Neural progenitor cell (in vitro differentiated cells): ENCODE data around the gene AHNAK2. TPM values are rescaled to one million over a fixed set of nuclear protein-coding genes. Genes with fewer than 3 reads are reported as not detected.

Experiments used
- DNase-seq: peaks from one replicate; pipeline ENCODE4 v3.0.0-alpha.2; 2016; ENCODE audit warnings: low spot score
- H2AFZ ChIP-seq: fragments of 200-600 bp; sonication (generic); replicated peaks from 2 replicates; pipeline ENCODE4 v1.6.1; 2016; ENCODE audit warnings: antibody characterized with exemption
- H3F3A ChIP-seq: fragments of 200-600 bp; sonication (generic); 2 replicates; pipeline ENCODE4 v1.6.1; 2016; ENCODE audit warnings: antibody characterized with exemption, low read depth
- H3K27ac ChIP-seq: fragments of 200-600 bp; sonication (generic); 2 replicates; pipeline ENCODE4 v1.5.1; 2016; ENCODE audit warnings: mild to moderate bottlenecking
- H3K27me3 ChIP-seq: fragments of 200-600 bp; sonication (generic); 2 replicates; pipeline ENCODE4 v1.6.1; 2016; ENCODE audit warnings: mild to moderate bottlenecking, moderate library complexity
- H3K36me3 ChIP-seq: fragments of 200-600 bp; sonication (generic); 2 replicates; pipeline ENCODE4 v1.5.1; 2016
- H3K4me1 ChIP-seq: fragments of 200-600 bp; sonication (generic); 2 replicates; pipeline ENCODE4 v1.6.1; 2016; ENCODE audit warnings: mixed run types
- H3K4me2 ChIP-seq: fragments of 200-600 bp; sonication (generic); 2 replicates; pipeline ENCODE4 v1.6.1; 2016
- H3K4me3 ChIP-seq: fragments of 200-600 bp; sonication (generic); 2 replicates; pipeline ENCODE4 v1.5.1; 2016
- H3K79me2 ChIP-seq: fragments of 200-600 bp; sonication (generic); 2 replicates; pipeline ENCODE4 v1.6.1; 2016; ENCODE audit warnings: low read depth
- H3K9ac ChIP-seq: fragments of 200-600 bp; sonication (generic); 2 replicates; pipeline ENCODE4 v1.6.1; 2016
- H3K9me3 ChIP-seq: fragments of 200-600 bp; sonication (generic); 2 replicates; pipeline ENCODE4 v1.5.1; 2016; ENCODE audit warnings: low read depth
- H4K20me1 ChIP-seq: fragments of 200-600 bp; sonication (generic); 2 replicates; pipeline ENCODE4 v1.6.1; 2016; ENCODE audit warnings: low read depth
- H3K27ac Mint-ChIP-seq: 3 replicates; pipeline ENCODE4 v1.8.0; 2021; ENCODE audit warnings: mixed read lengths
- H3K27me3 Mint-ChIP-seq: 2 replicates; pipeline ENCODE4 v1.8.0; 2022; ENCODE audit warnings: low read depth, mild to moderate bottlenecking, inconsistent platforms, moderate library complexity, mixed read lengths; ENCODE audit not compliant: insufficient read depth
- H3K36me3 Mint-ChIP-seq: 3 replicates; pipeline ENCODE4 v1.8.0; 2021; ENCODE audit warnings: mixed read lengths
- H3K4me1 Mint-ChIP-seq: 3 replicates; pipeline ENCODE4 v1.8.0; 2021; ENCODE audit warnings: mixed read lengths
- H3K4me3 Mint-ChIP-seq: 3 replicates; pipeline ENCODE4 v1.8.0; 2021; ENCODE audit warnings: mild to moderate bottlenecking, moderate library complexity, mixed read lengths
- H3K9me3 Mint-ChIP-seq: 3 replicates; pipeline ENCODE4 v1.8.0; 2020; ENCODE audit warnings: mixed read lengths
- EZH2 ChIP-seq: fragments of 200-600 bp; sonication (generic); IDR thresholded peaks from 2 replicates; pipeline ENCODE4 v1.6.1; 2017; ENCODE audit warnings: antibody characterized with exemption, mild to moderate bottlenecking, moderate library complexity
- EZH2phosphoT487 ChIP-seq: fragments of 200-600 bp; sonication (generic); IDR thresholded peaks from 2 replicates; pipeline ENCODE4 v1.6.1; 2017; ENCODE audit warnings: antibody characterized with exemption
- total RNA-seq: library from RNA; depleted of rRNA; stranded (reverse); fragments of >200 nt; gene quantifications from 2 replicates; pipeline ENCODE4 v1.2.3, GENCODE V29; 2015; ENCODE audit warnings: low replicate concordance
- TF ChIP-seq, protein P1 (sequence below): fragments of 200-600 bp; sonication (generic); IDR thresholded peaks from 2 replicates; pipeline ENCODE4 v1.5.1; 2017; ENCODE audit warnings: antibody characterized with exemption, mild to moderate bottlenecking

The AHNAK2 gene
- total RNA-seq, 1 donor from 2014 or later = 0.77 TPM

DNA sequence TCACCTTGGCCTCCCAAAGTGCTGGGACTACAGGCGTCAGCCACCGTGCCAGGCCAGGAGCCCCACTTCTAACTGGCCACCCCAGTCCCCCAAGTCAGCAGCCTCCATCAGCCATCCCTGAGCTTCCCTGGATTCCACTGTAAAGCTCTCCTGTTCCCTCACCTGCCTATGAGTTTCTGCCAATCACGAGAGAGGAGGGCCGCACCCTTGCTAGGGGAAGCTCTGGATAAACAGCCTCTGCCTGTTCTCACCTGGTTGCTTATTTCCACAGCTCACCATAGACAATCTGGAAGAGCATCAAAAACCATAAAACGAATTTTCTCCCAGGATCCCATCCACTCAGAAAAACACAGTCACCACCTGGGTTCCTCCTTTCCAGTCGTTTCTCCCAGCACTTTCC is 37.7 kb upstream of the AHNAK2 start:
- Mint-ChIP-seq H3K27ac (no peak overlapping the region), H3K9me3 (no peaks in the 10 kb centered on the region), H3K4me3 (no peak overlapping the region), H3K27me3 (peaks cover 11% of the 10 kb centered on the region), H3K36me3 (peaks cover 23% of the 10 kb centered on the region), H3K4me1 (peaks cover 66% of the 10 kb centered on the region)
- Histone ChIP-seq H3K27ac (peak overlapping the region; percentile 38), H3F3A (peaks cover 36% of the 10 kb centered on the region), H3K4me3 (no peak overlapping the region), H3K27me3 (no peaks in the 10 kb centered on the region), H3K79me2 (peaks cover 99% of the 10 kb centered on the region), H3K4me1 (peaks cover 42% of the 10 kb centered on the region), H4K20me1 (peaks cover 96% of the 10 kb centered on the region), H3K9me3 (no peaks in the 10 kb centered on the region), H3K4me2 (peak overlapping the region; percentile 100), H3K36me3 (no peaks in the 10 kb centered on the region), H2AFZ (no peak overlapping the region), H3K9ac (peak overlapping the region; percentile 15)
- TF ChIP-seq EZH2phosphoT487 = no peak
- TF ChIP-seq, protein P1, sequence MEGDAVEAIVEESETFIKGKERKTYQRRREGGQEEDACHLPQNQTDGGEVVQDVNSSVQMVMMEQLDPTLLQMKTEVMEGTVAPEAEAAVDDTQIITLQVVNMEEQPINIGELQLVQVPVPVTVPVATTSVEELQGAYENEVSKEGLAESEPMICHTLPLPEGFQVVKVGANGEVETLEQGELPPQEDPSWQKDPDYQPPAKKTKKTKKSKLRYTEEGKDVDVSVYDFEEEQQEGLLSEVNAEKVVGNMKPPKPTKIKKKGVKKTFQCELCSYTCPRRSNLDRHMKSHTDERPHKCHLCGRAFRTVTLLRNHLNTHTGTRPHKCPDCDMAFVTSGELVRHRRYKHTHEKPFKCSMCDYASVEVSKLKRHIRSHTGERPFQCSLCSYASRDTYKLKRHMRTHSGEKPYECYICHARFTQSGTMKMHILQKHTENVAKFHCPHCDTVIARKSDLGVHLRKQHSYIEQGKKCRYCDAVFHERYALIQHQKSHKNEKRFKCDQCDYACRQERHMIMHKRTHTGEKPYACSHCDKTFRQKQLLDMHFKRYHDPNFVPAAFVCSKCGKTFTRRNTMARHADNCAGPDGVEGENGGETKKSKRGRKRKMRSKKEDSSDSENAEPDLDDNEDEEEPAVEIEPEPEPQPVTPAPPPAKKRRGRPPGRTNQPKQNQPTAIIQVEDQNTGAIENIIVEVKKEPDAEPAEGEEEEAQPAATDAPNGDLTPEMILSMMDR = no peak
- no peak for TF ChIP-seq EZH2
- DNase-seq = no peak

DNA sequence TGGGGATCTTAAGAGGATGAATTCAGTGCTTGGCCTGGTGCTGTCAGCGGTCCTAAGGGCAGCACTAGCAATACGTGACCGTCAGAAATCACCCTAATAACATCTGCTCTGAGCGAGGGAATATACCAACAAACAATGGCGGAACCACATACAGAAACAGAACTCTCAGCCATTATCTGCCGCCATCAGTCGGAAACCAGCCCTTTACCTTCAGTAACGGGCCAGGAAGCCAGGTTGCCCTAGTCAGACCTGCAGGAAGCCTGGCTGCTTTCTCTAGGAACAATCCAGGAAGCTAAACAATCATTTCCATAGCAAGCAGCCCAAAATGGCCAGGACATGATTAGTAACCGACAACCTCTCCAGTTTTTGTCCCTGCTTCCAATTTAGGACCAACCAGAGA is 37.1 kb upstream of the AHNAK2 start:
- peaks cover 42% of the 10 kb centered on the region for H3F3A ChIP-seq
- no peaks in the 10 kb centered on the region for H3K36me3 ChIP-seq
- no peak for DNase-seq
- TF ChIP-seq, protein P1 = no peak
- TF ChIP-seq EZH2 (no peak), EZH2phosphoT487 (no peak)
- H3K9me3 ChIP-seq = no peaks in the 10 kb centered on the region
- H4K20me1 ChIP-seq = peaks cover 100% of the 10 kb centered on the region
- H3K4me1 ChIP-seq = peaks cover 42% of the 10 kb centered on the region
- Mint-ChIP-seq H3K27me3 (peaks cover 11% of the 10 kb centered on the region), H3K36me3 (peaks cover 23% of the 10 kb centered on the region), H3K4me1 (peaks cover 68% of the 10 kb centered on the region), H3K27ac (peak overlapping the region; percentile 1), H3K9me3 (no peaks in the 10 kb centered on the region), H3K4me3 (no peak overlapping the region)
- H3K4me2 ChIP-seq = peak overlapping the region; percentile 53
- no peaks in the 10 kb centered on the region for H3K27me3 ChIP-seq
- H2AFZ ChIP-seq = no peak overlapping the region
- no peak overlapping the region for H3K4me3 ChIP-seq
- H3K79me2 ChIP-seq = peaks cover 100% of the 10 kb centered on the region
- peak overlapping the region; percentile 38 for H3K27ac ChIP-seq
- H3K9ac ChIP-seq = peak overlapping the region; percentile 17

DNA sequence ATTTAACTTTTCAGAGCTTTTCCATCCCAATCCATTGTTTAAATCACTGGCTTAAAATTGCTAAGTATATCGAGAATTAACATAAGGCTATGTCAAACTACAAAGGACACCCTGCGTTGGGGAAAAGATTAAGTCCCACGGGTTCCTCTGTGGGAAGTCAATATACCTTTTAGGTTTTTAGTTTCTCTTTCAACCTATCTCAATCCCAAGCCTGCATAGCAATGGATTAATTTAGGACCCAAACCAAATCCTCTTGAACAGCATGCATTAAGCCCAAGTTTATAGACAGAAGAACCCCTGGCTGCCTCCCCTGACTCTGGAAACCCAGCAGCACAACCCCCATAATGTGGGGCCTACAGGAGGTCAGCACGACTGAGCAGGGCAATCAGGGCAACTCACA is 36.5 kb upstream of the AHNAK2 start:
- peak overlapping the region; percentile 17 for H3K9ac ChIP-seq
- H3K4me2 ChIP-seq = peak overlapping the region; percentile 53

More for the DNA sequence above, 36.5 kb upstream of the AHNAK2 start:
- Mint-ChIP-seq H3K4me1 (peaks cover 63% of the 10 kb centered on the region), H3K4me3 (no peak overlapping the region), H3K27me3 (peaks cover 6% of the 10 kb centered on the region), H3K27ac (peak overlapping the region; percentile 22), H3K9me3 (no peaks in the 10 kb centered on the region), H3K36me3 (peaks cover 23% of the 10 kb centered on the region)
- Histone ChIP-seq H3F3A (peaks cover 43% of the 10 kb centered on the region), H3K27me3 (no peaks in the 10 kb centered on the region), H3K27ac (no peak overlapping the region), H2AFZ (no peak overlapping the region), H3K36me3 (no peaks in the 10 kb centered on the region), H3K4me1 (peaks cover 41% of the 10 kb centered on the region), H4K20me1 (peaks cover 100% of the 10 kb centered on the region), H3K4me3 (no peak overlapping the region), H3K79me2 (peaks cover 100% of the 10 kb centered on the region), H3K9me3 (no peaks in the 10 kb centered on the region)
- DNase-seq = no peak
- TF ChIP-seq, protein P1 = no peak
- TF ChIP-seq EZH2 = no peak
- TF ChIP-seq EZH2phosphoT487 = no peak
